ENCODE data around the gene SKAP1.

DNA sequence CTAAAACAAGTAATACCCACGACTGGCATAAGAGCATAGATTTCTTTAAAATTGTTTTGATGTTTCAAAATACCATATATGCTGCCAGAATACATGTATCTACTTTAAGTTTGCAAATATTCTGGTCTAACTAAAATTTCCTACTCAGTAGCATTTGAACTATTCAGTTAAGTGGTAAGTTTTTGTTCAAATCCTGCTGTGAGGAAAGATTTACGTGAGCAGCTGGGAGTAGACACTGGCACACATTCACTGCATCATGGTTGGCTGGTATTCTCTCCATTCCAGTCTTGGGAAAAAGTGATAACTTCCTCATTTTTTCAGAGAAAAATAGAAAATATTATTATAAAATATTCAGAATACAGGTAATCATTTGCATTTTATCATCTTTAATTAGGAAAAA is 133.6 kb downstream of the SKAP1 start:
- TF ChIP-seq ISL1 (CRISPR knock-in tag; IDR thresholded peaks at IDR 0.05) (no peak), PATZ1 (CRISPR knock-in tag; IDR thresholded peaks at IDR 0.05; ENCODE audit: borderline replicate concordance) (no peak), PPARA (CRISPR knock-in tag; IDR thresholded peaks at IDR 0.05; ENCODE audit: borderline replicate concordance) (no peak), TSHZ2 (CRISPR knock-in tag; IDR thresholded peaks at IDR 0.05) (no peak), ZC3H10 (CRISPR knock-in tag; IDR thresholded peaks at IDR 0.05) (no peak), BACH2 (CRISPR knock-in tag; IDR thresholded peaks at IDR 0.05; ENCODE audit: borderline replicate concordance) (no peak), SNAI2 (CRISPR knock-in tag; IDR thresholded peaks at IDR 0.05) (no peak)

All from SK-N-SH treated with all-trans-retinoic acid at 6 μM for 48 hours (cell line).